WI38 (cell line): ENCODE data around the gene HOPX.
"Not testable (repeated sequence)": the region's sequence is repeated elsewhere in the genome, so short reads cannot be mapped to it uniquely, and the experiment has no call there.

Source experiments
- H3K4me3 ChIP-seq: 2 replicates; pipeline ENCODE4 v1.5.1; 2011; ENCODE audit warnings: low read depth, mild to moderate bottlenecking, control low read depth, low read length
- TF ChIP-seq, protein P1 (sequence below): IDR thresholded peaks from 2 replicates; pipeline ENCODE4 v1.5.1; 2012; ENCODE audit warnings: low read depth, mild to moderate bottlenecking, control low read depth, low read length

HOPX gene

DNA sequence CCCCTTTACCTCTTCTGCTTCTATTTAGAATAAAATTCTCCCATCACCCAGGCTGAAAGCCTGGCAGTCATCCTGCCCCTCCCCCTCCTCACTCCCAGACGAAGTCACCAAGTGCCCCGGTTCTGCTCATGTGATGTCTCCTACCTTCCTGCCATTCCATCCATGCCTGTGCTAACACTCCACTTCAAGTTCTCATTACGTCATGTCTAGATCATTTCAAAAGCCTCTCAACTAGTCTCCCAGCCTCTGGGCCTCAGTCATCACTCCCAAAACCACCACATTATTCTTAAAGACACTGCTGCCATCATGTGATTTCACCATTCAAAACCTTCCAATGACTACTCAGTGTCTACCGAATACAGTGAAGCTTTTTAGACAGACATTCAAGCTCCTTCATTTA, 17.2 kb upstream of the HOPX start:
- TF ChIP-seq, protein P1, sequence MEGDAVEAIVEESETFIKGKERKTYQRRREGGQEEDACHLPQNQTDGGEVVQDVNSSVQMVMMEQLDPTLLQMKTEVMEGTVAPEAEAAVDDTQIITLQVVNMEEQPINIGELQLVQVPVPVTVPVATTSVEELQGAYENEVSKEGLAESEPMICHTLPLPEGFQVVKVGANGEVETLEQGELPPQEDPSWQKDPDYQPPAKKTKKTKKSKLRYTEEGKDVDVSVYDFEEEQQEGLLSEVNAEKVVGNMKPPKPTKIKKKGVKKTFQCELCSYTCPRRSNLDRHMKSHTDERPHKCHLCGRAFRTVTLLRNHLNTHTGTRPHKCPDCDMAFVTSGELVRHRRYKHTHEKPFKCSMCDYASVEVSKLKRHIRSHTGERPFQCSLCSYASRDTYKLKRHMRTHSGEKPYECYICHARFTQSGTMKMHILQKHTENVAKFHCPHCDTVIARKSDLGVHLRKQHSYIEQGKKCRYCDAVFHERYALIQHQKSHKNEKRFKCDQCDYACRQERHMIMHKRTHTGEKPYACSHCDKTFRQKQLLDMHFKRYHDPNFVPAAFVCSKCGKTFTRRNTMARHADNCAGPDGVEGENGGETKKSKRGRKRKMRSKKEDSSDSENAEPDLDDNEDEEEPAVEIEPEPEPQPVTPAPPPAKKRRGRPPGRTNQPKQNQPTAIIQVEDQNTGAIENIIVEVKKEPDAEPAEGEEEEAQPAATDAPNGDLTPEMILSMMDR: no peak
- no peak overlapping the region for H3K4me3 ChIP-seq

DNA sequence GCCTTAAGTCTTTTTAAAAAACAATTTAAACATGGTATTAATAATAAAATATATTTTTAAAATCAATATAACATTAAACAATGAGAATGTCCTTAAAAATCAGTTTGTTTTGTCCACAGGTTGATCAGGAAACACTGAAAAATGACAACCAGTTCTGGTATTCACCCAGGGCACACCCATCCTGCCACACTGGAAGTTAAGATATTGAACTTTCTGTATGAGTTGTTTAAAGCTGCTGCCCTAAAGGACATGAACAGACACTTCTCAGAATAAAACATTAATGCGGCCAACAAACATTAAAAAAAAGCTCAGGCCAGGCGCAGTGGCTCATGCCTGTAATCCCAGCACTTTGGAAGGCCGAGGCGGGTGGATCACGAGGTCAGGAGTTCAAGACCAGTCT, 15.0 kb upstream of the HOPX start:
- TF ChIP-seq, protein P1: no peak
- H3K4me3 ChIP-seq: no peak overlapping the region

DNA sequence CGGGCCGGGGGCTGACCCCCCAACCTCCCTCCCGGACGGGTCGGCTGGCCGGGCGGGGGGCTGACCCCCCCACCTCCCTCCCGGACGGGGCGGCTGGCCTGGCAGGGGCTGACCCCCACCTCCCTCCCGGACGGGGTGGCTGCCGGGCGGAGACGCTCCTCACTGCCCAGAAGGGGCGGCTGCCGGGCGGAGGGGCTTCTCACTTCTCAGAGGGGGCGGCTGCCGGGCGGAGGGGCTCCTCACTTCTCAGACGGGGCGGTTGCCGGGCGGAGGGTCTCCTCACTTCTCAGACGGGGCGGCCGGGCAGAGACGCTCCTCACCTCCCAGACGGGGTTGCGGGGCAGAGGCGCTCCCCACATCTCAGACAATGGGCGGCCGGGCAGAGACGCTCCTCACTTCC, 12.4 kb upstream of the HOPX start:
- not testable (repeated sequence) for H3K4me3 ChIP-seq

DNA sequence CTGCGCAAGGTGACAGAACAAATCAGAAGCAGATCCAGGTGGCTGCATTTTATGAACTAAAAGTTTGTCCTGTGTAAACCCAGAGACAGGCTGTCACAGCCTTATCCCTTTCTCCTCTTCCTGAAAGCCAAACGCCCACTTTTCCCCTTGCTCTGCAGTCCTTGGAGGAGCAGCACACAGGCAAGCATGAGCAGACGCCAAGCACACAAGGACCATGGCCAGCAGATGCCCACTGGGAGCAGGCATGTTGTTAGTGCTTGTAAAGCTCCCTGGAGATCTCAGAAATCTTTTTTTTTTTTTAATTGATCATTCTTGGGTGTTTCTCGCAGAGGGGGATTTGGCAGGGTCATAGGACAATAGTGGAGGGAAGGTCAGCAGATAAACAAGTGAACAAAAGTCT, 11.5 kb upstream of the HOPX start:
- no peak overlapping the region for H3K4me3 ChIP-seq

DNA sequence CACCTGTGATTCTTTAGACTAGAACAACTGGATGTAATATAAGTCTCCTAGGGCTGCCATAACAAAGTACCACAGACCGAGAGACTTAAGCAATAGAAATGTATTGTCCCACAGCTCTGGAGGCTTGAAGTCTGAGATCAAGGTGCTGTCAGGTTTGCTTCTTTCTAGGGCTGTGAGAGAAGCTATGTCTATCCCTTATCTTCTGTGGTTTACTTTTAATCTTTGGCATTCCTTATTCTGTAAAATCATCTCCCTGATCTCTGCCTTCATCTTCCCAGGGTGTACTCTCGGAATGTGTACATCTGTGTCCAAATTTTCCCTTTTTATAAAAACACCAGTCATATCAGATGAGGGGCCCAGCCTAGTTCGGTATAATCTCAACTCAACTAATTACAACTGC, 10.3 kb upstream of the HOPX start:
- H3K4me3 ChIP-seq: no peak overlapping the region
- TF ChIP-seq, protein P1: no peak

More for the DNA sequence above, 11.5 kb upstream of the HOPX start:
- TF ChIP-seq, protein P1: no peak

DNA sequence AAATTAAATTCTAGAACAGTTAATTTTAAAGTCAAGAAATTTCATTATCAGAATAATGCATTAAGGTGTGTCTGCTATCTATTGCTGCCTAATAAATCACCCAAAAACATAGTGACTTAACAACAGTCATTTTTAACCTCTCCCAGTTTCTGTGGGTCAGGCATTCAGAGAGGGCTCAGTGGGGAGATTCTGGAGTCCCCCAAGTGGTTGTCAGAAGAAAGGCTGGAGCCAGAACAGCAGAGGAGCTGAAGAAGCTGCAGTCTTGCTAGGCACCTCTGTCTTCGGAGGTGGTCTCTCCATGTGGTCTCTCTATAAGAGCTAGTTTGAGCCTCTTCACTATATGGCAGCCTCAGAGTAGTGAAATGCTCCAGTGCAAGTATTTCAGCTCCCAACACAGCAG, 9.3 kb upstream of the HOPX start:
- TF ChIP-seq, protein P1: no peak

DNA sequence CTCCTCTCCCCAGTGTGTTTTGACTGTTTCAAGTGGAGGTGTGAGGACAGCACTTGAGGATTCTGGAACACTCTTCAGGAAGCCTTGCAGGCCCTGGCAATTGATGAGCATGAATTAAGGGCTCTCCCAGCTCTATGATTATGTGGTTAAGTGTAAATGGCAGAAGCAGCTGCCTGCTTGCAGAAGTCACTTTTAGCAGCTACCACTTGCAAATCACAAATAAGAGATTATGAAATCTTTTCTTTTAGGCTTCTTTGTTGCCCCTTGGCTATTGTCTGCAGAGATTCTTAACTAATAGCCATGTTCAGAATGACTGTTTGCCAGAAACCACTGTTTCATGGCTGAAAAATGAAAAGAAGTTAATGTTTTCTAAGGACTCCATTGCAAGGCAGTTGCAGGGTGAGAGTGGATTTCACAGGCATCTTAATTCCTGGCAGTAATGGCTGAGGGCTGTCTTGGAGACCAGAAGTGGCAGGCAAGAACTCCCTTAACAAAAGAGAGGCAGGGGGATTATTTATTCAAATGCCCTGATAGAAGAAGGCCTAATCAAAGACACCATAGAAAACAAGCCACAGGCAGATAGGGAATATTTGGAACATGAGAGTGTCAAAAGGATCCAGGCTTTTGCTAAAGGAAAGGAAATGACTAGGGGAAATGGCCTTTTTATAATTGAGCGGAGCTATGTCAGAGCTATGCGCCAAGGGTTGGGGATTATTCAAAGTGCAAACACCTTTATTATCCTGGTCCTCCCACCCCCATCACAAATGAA, 8.3 kb upstream of the HOPX start:
- TF ChIP-seq, protein P1: no peak
- H3K4me3 ChIP-seq: no peak overlapping the region

More for the DNA sequence above, 9.3 kb upstream of the HOPX start:
- no peak overlapping the region for H3K4me3 ChIP-seq

DNA sequence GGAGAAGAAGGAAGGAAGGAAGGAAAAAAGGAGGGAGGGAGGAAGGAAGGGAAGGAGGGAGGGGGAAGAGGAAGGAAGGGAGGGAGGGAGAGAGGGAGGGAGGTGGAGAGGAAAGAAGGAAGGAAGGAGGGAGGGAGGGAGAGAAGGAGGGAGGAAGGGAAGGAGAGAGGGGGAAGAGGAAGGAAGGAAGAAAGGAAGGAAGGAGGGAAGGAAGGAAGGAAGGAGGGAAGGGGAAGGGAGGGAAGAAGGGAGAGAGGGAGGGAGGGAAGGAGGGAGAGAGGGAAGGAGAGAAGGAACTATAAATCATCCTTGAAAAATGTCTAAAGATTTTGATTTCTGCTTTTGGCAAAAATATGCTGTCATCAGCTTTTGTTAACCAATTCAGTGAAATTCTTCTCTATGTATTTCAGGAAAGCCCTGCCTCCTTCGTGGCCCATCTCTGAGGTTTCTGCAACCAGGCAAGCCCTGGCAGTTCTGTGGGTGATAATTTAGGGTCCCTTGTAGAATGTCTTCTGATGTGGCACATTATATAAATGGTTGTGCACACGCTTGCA, 7.1 kb upstream of the HOPX start:
- TF ChIP-seq, protein P1: no peak
- no peak overlapping the region for H3K4me3 ChIP-seq
